NCI-H82 treated with DMSO at 0.1 percent for 48 hours (cell line): ENCODE results near the gene FYB1.
"Not testable (repeated sequence)": the region's sequence is repeated elsewhere in the genome, so short reads cannot be mapped to it uniquely, and the experiment has no call there.

Source experiments
- DNase-seq: peaks from one replicate; lab custom pipeline; 2025; ENCODE audit not compliant: unreplicated experiment; lab: John Stamatoyannopoulos, UW

FYB1 gene

DNA sequence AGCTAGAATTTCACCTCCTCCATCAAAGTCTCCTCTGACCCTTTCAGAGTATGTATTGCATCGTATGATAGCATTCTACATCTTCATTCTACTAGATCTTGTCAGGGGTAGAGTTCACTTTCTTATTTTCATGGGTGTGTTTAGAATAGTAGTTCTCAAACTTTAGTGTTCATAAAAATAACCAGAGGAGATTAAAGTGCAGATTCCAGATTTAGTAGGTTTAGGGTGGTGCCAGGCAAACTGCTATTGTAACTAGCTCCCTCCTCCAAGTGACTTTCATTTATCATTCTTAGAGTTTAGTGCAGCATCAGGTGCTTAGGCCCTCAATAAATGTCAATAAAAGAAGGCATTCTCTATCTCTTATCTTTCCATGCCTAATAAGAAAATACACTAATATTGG is 7.2 kb upstream of the FYB1 start:
- peak; percentile 1 for DNase-seq

DNA sequence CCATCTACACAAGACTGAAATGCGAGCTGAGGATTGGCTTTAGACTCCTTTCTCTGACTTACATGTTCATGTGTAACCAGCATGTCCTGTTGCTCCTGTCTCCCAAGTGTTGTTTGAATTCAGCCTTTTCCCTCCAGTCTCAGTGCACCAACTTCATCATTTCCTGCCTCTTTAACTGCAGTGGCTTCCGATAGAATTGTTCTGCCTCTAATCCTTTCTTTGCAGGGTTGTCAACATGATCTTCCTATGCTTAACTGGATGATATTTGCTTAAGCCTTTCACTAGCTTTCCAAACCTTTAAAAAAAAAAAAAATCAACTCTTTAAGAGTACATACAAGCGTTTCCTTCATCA is 6.7 kb upstream of the FYB1 start:
- peak; percentile 3 for DNase-seq

- no peak for DNase-seq
These were observed 6.2 kb upstream of the FYB1 start for GRCh38 chr5:39225405-39226099.

DNA sequence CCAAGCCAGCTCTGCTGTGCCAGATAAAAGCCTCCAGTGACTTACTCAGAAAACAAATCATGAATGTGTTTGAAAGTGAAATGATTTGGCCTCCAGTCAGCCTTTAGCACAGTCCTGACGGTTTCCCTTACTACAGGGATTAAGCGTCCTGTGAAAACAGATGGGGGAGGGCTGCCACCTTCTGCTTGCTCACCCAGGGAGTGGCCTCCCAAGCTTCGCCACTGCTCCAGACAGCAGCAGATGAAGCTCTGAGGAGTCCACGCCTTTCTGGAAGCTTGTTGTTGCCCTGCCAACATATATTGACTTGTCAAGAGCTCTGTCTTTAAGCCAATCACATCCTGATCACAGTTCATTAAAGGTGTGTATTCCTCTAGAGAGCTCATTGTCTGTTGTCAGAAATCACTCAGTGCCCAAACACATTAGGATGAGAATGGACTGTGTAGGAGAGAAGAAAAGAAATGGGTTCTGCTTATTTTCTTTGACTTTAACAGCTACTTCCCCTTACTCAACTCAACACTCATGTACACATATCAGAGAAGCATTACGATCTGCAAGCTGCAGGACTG is 4.9 kb upstream of the FYB1 start:
- DNase-seq, result peak; percentile 55

GRCh38 chr5:39223565-39224156 is 4.3 kb upstream of the FYB1 start:
- DNase-seq, result peak; percentile 41

DNA sequence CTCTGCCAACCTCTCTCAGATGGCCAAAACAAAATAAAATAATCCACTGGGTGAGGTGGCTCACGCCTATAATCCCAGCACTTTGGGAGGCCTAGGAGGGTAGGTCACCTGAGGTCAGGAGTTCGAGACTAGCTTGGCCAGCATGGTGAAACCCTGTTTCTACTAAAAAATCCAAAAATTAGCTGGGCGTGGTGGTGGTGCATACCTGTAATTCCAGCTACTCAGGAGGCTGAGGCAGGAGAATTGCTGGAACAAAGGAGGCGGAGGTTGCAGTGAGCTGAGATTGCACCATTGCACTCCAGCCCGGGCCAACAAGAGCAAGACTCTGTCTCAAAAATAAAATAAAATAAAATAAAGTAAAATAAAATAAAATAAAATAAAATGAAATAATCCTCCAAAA is 2.3 kb upstream of the FYB1 start:
- not testable (repeated sequence) for DNase-seq

- no peak for DNase-seq
These were observed 1.1 kb upstream of the FYB1 start for GRCh38 chr5:39220280-39221030.

GRCh38 chr5:39218482-39219402 is 621 bp downstream of the FYB1 start:
- no peak for DNase-seq

DNA sequence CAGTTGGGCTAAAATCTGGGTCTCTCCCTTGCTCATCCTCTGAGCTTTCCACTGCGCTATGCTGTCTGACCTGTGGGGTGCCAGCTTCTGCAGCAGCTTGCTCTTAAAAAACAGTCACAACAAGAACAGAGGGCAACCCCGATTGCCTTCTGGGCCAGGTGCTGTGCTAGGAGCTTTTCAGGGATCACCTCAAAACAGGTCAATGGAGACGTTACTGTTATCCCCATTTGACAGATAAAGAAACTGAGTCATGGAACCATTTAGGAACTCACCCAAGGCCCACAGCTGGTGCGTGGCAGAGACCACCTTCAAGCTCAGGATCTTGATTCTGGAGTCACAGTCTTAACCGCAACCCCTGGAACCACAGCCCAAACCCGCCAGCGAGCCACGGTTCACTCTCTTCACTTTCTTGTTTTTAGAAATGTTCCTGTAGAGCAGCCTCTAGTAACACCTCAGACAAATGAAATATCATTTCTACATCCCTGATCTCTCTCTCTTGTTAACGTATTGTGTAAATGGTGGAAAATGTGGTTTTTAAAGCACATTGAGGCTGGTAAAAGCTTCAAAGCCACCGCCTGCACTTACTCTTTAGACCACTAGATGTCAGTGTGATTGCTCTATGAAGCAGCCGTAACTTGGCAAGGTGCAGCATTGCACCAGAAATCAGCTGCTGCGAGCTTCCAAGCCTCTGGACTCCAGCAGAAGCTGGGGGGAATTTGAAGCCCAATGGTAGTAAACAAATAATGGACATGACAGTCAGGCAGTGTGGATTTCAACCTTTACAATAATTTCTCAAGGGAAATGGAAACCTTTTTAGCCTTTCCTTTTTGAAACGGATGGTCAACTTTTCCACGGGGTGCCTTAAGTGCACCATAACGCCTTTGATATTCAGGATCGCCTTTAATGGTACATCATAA is 1.7 kb downstream of the FYB1 start:
- peak; percentile 7 for DNase-seq

- DNase-seq, result no peak
These were observed 2.7 kb downstream of the FYB1 start for GRCh38 chr5:39216631-39217030.

DNA sequence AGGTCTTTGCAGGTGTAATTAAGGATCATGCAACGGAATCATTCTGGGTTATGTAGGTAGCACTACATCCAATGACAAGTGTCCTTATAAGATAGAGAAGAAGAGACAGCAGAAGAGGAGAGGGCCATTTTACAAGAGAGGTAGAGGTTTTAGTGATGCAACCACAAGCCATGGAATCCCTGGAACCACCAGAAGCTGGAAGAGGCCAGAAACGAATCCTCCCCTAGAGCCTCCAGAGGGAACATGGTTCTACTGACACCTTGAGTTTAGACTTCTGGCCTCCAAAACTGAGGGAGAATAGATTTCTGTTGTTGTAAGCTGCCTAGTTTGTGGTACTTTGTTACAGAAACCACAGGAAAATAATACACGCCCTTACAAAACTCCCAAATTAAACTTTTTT is 3.5 kb downstream of the FYB1 start:
- no peak for DNase-seq

GRCh38 chr5:39214912-39215709 is 4.3 kb downstream of the FYB1 start:
- DNase-seq, result no peak

DNA sequence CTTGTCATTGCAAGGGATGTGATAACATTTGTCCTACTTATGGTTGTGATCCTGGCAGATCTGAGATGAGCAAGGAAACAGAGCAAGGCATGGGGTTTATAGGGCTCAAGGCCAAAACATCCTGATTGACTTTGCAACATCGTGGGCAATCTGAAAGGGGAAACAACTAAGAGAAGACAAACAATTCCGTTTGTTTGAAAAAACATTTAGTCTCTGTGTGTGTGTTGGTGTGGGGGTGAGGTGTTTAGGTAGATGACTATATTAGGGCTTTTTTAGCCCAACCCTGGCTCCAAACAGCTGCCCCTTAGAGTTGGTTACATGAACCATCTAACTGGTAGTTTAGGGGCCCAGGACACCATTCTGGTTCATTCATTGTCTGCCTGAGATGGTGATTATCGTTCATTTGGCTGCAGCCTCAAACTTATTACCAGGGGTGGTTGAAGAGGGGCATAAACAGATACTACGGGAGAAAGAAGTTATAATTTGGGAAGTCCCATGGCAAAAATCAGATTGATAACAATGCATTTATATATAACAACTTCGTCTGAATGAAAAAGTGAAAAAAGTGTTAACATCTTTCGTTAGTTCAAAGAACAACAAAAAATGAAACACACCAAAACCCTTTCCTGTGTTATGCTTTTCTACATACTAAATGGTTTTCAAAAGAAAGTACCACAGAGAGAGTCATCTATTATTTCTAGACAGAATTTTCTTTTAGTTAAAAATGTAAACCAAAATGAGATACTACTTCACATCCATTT is 5.7 kb downstream of the FYB1 start:
- DNase-seq, result no peak

GRCh38 chr5:39211773-39212172 is 7.6 kb downstream of the FYB1 start:
- DNase-seq, result no peak

GRCh38 chr5:39209924-39210323 is 9.4 kb downstream of the FYB1 start:
- DNase-seq, result no peak

GRCh38 chr5:39208471-39208870 is 10.9 kb downstream of the FYB1 start:
- DNase-seq, result no peak

- no peak for DNase-seq
These were observed 11.9 kb downstream of the FYB1 start for GRCh38 chr5:39207345-39208045.
